ENCODE data around the gene PID1. TPM values are rescaled to one million over a fixed set of nuclear protein-coding genes. Genes with fewer than 3 reads are reported as not detected.

PID1 gene
- total and polyA plus RNA-seq, 4 donors, result 13.3 to 52.0 (median 45.7) TPM

- TF ChIP-seq YY1 (IDR thresholded peaks at IDR 0.05) (no peak), FOXA2 (IDR thresholded peaks at IDR 0.05) (no peak), NR2F2 (IDR thresholded peaks at IDR 0.05) (no peak), TAF1 (conservative IDR thresholded peaks at IDR 0.05) (no peak), SP1 (IDR thresholded peaks at IDR 0.05) (no peak), RXRA (IDR thresholded peaks at IDR 0.05) (no peak), HNF4G (IDR thresholded peaks at IDR 0.05) (no peak), RAD21 (IDR thresholded peaks at IDR 0.05) (no peak), MAX (IDR thresholded peaks at IDR 0.05) (no peak), ATF3 (IDR thresholded peaks at IDR 0.05) (no peak), ZBTB33 (IDR thresholded peaks at IDR 0.05) (no peak), JUND (IDR thresholded peaks at IDR 0.05) (no peak), HNF4A (conservative IDR thresholded peaks at IDR 0.05) (no peak), EGR1 (IDR thresholded peaks at IDR 0.05; ENCODE audit: low read depth in 2 of 2) (no peak), GABPA (IDR thresholded peaks at IDR 0.05 in 1 of 2, conservative IDR thresholded peaks at IDR 0.05 in 1 of 2) (no peak), FOXA1 (IDR thresholded peaks at IDR 0.05) (no peak)
- TF ChIP-seq, protein P1, sequence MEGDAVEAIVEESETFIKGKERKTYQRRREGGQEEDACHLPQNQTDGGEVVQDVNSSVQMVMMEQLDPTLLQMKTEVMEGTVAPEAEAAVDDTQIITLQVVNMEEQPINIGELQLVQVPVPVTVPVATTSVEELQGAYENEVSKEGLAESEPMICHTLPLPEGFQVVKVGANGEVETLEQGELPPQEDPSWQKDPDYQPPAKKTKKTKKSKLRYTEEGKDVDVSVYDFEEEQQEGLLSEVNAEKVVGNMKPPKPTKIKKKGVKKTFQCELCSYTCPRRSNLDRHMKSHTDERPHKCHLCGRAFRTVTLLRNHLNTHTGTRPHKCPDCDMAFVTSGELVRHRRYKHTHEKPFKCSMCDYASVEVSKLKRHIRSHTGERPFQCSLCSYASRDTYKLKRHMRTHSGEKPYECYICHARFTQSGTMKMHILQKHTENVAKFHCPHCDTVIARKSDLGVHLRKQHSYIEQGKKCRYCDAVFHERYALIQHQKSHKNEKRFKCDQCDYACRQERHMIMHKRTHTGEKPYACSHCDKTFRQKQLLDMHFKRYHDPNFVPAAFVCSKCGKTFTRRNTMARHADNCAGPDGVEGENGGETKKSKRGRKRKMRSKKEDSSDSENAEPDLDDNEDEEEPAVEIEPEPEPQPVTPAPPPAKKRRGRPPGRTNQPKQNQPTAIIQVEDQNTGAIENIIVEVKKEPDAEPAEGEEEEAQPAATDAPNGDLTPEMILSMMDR (IDR thresholded peaks at IDR 0.05; ENCODE audit: low read depth, low read length, missing input control), result no peak
- TF ChIP-seq, protein P2, sequence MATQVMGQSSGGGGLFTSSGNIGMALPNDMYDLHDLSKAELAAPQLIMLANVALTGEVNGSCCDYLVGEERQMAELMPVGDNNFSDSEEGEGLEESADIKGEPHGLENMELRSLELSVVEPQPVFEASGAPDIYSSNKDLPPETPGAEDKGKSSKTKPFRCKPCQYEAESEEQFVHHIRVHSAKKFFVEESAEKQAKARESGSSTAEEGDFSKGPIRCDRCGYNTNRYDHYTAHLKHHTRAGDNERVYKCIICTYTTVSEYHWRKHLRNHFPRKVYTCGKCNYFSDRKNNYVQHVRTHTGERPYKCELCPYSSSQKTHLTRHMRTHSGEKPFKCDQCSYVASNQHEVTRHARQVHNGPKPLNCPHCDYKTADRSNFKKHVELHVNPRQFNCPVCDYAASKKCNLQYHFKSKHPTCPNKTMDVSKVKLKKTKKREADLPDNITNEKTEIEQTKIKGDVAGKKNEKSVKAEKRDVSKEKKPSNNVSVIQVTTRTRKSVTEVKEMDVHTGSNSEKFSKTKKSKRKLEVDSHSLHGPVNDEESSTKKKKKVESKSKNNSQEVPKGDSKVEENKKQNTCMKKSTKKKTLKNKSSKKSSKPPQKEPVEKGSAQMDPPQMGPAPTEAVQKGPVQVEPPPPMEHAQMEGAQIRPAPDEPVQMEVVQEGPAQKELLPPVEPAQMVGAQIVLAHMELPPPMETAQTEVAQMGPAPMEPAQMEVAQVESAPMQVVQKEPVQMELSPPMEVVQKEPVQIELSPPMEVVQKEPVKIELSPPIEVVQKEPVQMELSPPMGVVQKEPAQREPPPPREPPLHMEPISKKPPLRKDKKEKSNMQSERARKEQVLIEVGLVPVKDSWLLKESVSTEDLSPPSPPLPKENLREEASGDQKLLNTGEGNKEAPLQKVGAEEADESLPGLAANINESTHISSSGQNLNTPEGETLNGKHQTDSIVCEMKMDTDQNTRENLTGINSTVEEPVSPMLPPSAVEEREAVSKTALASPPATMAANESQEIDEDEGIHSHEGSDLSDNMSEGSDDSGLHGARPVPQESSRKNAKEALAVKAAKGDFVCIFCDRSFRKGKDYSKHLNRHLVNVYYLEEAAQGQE (IDR thresholded peaks at IDR 0.05), result no peak
- Histone ChIP-seq H3K36me3 (ENCODE audit: control insufficient read depth in 4 of 4, insufficient read depth in 3 of 4, low read depth in 1 of 4, low read length in 3 of 4) (no peaks in the 10 kb centered on the region), H3K9ac (ENCODE audit: low read depth in 1 of 2, low read length in 2 of 2) (no peak overlapping the region), H3K4me3 (ENCODE audit: low read depth in 1 of 3, low read length in 3 of 3) (no peak overlapping the region), H3K27ac (ENCODE audit: low read depth in 1 of 2, low read length in 2 of 2) (no peak overlapping the region), H3K9me3 (ENCODE audit: control insufficient read depth in 4 of 4, low read length in 3 of 4) (no peaks in the 10 kb centered on the region), H3K27me3 (ENCODE audit: control insufficient read depth in 4 of 4, insufficient read depth in 4 of 4, low read length in 3 of 4) (no peaks in the 10 kb centered on the region), H3K4me1 (ENCODE audit: control insufficient read depth in 4 of 4, insufficient read depth in 4 of 4, low read length in 3 of 4) (peaks cover 0 to 3% (median 0%) of the 10 kb centered on the region in 4 donors)
- WGBS, result 91% methylated on average over 3 of the region's 3 CpGs
- no peak for DNase-seq (ENCODE audit: low spot score)
These were observed 227.4 kb downstream of the PID1 start for GRCh38 chr2:229043681-229044080.
